Loucy (cell line): ENCODE data around the gene PTCHD4.

Experiments used
- H2AFZ ChIP-seq: fragments of 200-600 bp; sonication (generic); 2 replicates; pipeline ENCODE4 v1.6.0; 2016; ENCODE audit warnings: antibody characterized with exemption, mild to moderate bottlenecking, low read length, moderate library complexity
- H3F3A ChIP-seq: fragments of 200-600 bp; 2 replicates; pipeline ENCODE4 v1.6.0; 2016; ENCODE audit warnings: antibody characterized with exemption, low read depth, mild to moderate bottlenecking
- H3K27me3 ChIP-seq: fragments of 200-600 bp; sonication (generic); 2 replicates; pipeline ENCODE4 v1.6.1; 2014; ENCODE audit warnings: low read length, mild to moderate bottlenecking; ENCODE audit not compliant: insufficient read depth, poor library complexity, severe bottlenecking
- H3K36me3 ChIP-seq: fragments of 200-600 bp; sonication (generic); 2 replicates; pipeline ENCODE4 v1.6.1; 2016; ENCODE audit warnings: low read length; ENCODE audit not compliant: insufficient read depth
- H3K4me1 ChIP-seq: fragments of 200-600 bp; sonication (generic); 2 replicates; pipeline ENCODE4 v1.5.1; 2014; ENCODE audit warnings: low read length, mild to moderate bottlenecking; ENCODE audit not compliant: insufficient read depth, poor library complexity, severe bottlenecking
- H3K4me2 ChIP-seq: fragments of 200-600 bp; sonication (generic); 2 replicates; pipeline ENCODE4 v1.6.0; 2014; ENCODE audit warnings: antibody characterized with exemption, low read length, low read depth, mild to moderate bottlenecking; ENCODE audit not compliant: poor library complexity, severe bottlenecking
- H3K4me3 ChIP-seq: fragments of 200-600 bp; sonication (generic); 2 replicates; pipeline ENCODE4 v1.5.1; 2014; ENCODE audit warnings: low read length, mild to moderate bottlenecking, mixed read lengths; ENCODE audit not compliant: poor library complexity, severe bottlenecking
- H3K79me2 ChIP-seq: fragments of 200-600 bp; sonication (generic); 2 replicates; pipeline ENCODE4 v1.6.1; 2014; ENCODE audit warnings: low read length; ENCODE audit not compliant: insufficient read depth
- H3K9ac ChIP-seq: fragments of 200-600 bp; sonication (generic); 2 replicates; pipeline ENCODE4 v1.6.0; 2014; ENCODE audit warnings: mild to moderate bottlenecking, low read depth, low read length, moderate library complexity; ENCODE audit not compliant: poor library complexity, severe bottlenecking
- H3K9me2 ChIP-seq: fragments of 200-600 bp; sonication (generic); replicated peaks from 2 replicates; pipeline ENCODE4 v1.6.1; 2016; ENCODE audit warnings: low read depth, low read length, mixed read lengths
- H3K9me3 ChIP-seq: fragments of 200-600 bp; sonication (generic); 2 replicates; pipeline ENCODE4 v1.6.1; 2014; ENCODE audit warnings: mild to moderate bottlenecking, antibody characterized with exemption, low read length, low read depth; ENCODE audit not compliant: insufficient read depth
- H4K20me1 ChIP-seq: fragments of 200-600 bp; sonication (generic); 2 replicates; pipeline ENCODE4 v1.6.0; 2014; ENCODE audit warnings: antibody characterized with exemption, low read length, mild to moderate bottlenecking; ENCODE audit not compliant: insufficient read depth, poor library complexity, severe bottlenecking
- CTCF ChIP-seq: fragments of 200-600 bp; sonication (generic); conservative IDR thresholded peaks from 2 replicates; pipeline ENCODE4 v1.5.1; 2014; ENCODE audit warnings: mild to moderate bottlenecking, antibody characterized with exemption, low read length
- EZH2phosphoT487 ChIP-seq: fragments of 200-600 bp; IDR thresholded peaks from 2 replicates; pipeline ENCODE4 v1.6.1; 2018; ENCODE audit warnings: antibody characterized with exemption, mild to moderate bottlenecking, moderate library complexity, borderline replicate concordance

The PTCHD4 gene

GRCh38 chr6:48147051-48147450 is 36.1 kb upstream of the PTCHD4 start:
- Histone ChIP-seq H3K9ac (no peak overlapping the region), H3K4me2 (no peak overlapping the region)

GRCh38 chr6:48144021-48144420 is 33.0 kb upstream of the PTCHD4 start:
- Histone ChIP-seq H3K9me3 (no peaks in the 10 kb centered on the region), H3K4me2 (no peak overlapping the region), H3K36me3 (no peaks in the 10 kb centered on the region), H3K4me1 (no peaks in the 10 kb centered on the region), H3K9ac (no peak overlapping the region), H2AFZ (no peak overlapping the region), H4K20me1 (no peaks in the 10 kb centered on the region), H3F3A (no peaks in the 10 kb centered on the region), H3K4me3 (no peak overlapping the region), H3K9me2 (no peaks in the 10 kb centered on the region; the same call in 1 of the 2 replicates), H3K27me3 (no peaks in the 10 kb centered on the region), H3K79me2 (no peaks in the 10 kb centered on the region)
- no peak for TF ChIP-seq EZH2phosphoT487
- TF ChIP-seq CTCF: no peak

More at GRCh38 chr6:48147051-48147450, 36.1 kb upstream of the PTCHD4 start:
- H3K4me3 ChIP-seq: no peak overlapping the region
- H3K36me3 ChIP-seq: no peaks in the 10 kb centered on the region
- H3K27me3 ChIP-seq: no peaks in the 10 kb centered on the region
- H3K9me2 ChIP-seq: no peaks in the 10 kb centered on the region; the same call in 1 of the 2 replicates
- no peak for TF ChIP-seq CTCF
- no peak for TF ChIP-seq EZH2phosphoT487
- H3F3A ChIP-seq: no peaks in the 10 kb centered on the region
- H3K4me1 ChIP-seq: no peaks in the 10 kb centered on the region
- H3K79me2 ChIP-seq: no peaks in the 10 kb centered on the region
- H4K20me1 ChIP-seq: no peaks in the 10 kb centered on the region
- H3K9me3 ChIP-seq: no peaks in the 10 kb centered on the region; the same call in 1 of the 2 replicates
- no peak overlapping the region for H2AFZ ChIP-seq

- H3K4me1 ChIP-seq: no peaks in the 10 kb centered on the region
- H3K4me3 ChIP-seq: no peak overlapping the region
- no peak overlapping the region for H2AFZ ChIP-seq
- no peaks in the 10 kb centered on the region for H3F3A ChIP-seq
- no peaks in the 10 kb centered on the region for H4K20me1 ChIP-seq
- H3K9me3 ChIP-seq: no peaks in the 10 kb centered on the region
- no peak overlapping the region for H3K4me2 ChIP-seq
- H3K27me3 ChIP-seq: no peaks in the 10 kb centered on the region
- no peaks in the 10 kb centered on the region for H3K9me2 ChIP-seq
- H3K79me2 ChIP-seq: no peaks in the 10 kb centered on the region
- TF ChIP-seq CTCF (no peak), EZH2phosphoT487 (no peak)
- no peak overlapping the region for H3K9ac ChIP-seq
- H3K36me3 ChIP-seq: no peaks in the 10 kb centered on the region
Observed at GRCh38 chr6:48141975-48142374, 31.0 kb upstream of the PTCHD4 start.
